Astrocyte of the spinal cord (primary cell): ENCODE measurements around the gene CACNA1H.

Experiments used
- DNase-seq: peaks from one replicate; pipeline ENCODE4 v3.0.0; 2011; ENCODE audit warnings: low read depth, low spot score
- H3K4me3 ChIP-seq: 2 replicates; pipeline ENCODE4 v1.5.1; 2011; ENCODE audit warnings: low read depth, mild to moderate bottlenecking, low read length, moderate library complexity
- in situ Hi-C: cut with HindIII; loops from 2 replicates; pipeline ENCODE4 v1.10.0; 2017; ENCODE audit warnings: low sequenced_read_pairs
- TF ChIP-seq, protein P1 (sequence below): IDR thresholded peaks from 2 replicates; pipeline ENCODE4 v1.5.1; 2012; ENCODE audit warnings: low read depth, mild to moderate bottlenecking, low read length, inconsistent platforms

Gene CACNA1H

GRCh38 chr16:1211451-1212268, 58.8 kb downstream of the CACNA1H start:
- TF ChIP-seq, protein P1, sequence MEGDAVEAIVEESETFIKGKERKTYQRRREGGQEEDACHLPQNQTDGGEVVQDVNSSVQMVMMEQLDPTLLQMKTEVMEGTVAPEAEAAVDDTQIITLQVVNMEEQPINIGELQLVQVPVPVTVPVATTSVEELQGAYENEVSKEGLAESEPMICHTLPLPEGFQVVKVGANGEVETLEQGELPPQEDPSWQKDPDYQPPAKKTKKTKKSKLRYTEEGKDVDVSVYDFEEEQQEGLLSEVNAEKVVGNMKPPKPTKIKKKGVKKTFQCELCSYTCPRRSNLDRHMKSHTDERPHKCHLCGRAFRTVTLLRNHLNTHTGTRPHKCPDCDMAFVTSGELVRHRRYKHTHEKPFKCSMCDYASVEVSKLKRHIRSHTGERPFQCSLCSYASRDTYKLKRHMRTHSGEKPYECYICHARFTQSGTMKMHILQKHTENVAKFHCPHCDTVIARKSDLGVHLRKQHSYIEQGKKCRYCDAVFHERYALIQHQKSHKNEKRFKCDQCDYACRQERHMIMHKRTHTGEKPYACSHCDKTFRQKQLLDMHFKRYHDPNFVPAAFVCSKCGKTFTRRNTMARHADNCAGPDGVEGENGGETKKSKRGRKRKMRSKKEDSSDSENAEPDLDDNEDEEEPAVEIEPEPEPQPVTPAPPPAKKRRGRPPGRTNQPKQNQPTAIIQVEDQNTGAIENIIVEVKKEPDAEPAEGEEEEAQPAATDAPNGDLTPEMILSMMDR: no peak
- in situ Hi-C loops: no loop called here
- no peak for DNase-seq
- H3K4me3 ChIP-seq: no peak overlapping the region

GRCh38 chr16:1212616-1213194, 59.8 kb downstream of the CACNA1H start:
- no peak for DNase-seq
- no peak overlapping the region for H3K4me3 ChIP-seq
- in situ Hi-C loops: no loop called here
- TF ChIP-seq, protein P1: no peak

DNA sequence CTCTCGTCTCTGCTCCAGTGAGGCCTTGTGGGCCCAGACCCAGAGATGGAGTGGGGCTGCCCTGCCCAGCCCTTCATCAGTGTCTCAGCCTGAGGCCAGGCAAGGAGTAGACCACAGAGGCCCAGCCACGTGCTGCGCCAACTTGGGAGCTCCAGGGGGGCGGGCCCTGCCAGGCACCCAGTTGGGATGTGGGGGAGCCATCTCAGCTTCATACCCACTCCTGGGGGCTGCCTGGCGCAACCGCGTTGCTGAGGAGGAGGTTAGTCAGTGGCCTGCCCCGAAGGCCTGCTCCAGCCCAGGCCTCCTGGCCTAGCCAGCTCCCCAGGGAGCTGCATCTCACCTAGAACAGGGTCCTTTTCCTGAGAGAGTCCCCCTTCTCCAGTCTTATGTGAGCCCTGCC, 60.3 kb downstream of the CACNA1H start:
- TF ChIP-seq, protein P1: no peak
- in situ Hi-C loops: no loop called here
- no peak for DNase-seq
- H3K4me3 ChIP-seq: no peak overlapping the region

DNA sequence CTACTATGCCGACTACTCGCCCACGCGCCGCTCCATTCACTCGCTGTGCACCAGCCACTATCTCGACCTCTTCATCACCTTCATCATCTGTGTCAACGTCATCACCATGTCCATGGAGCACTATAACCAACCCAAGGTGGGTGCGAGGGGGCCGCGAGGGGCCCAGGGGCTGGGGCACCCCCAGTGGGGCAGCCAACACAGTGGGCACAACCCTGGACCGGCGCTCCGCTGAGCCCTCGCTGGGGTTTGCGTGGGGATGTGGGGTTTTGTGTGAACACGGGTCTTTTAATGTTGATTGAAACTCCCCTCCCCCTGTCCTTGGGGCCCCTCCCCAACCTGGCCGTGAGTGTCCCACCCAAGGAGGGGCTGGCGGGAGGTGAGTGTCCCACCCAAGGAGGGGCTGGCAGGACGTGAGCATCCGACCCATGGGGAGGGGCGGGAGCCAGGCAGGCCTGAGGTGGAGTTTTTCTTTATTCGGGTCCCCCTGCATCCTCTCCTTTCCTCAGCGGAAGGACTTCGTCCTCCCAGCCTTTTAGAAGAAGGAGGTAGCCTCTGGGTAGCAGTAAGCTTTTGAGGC, 61.0 kb downstream of the CACNA1H start:
- TF ChIP-seq, protein P1: no peak
- DNase-seq: no peak
- in situ Hi-C loops: no loop called here
- H3K4me3 ChIP-seq: no peak overlapping the region

GRCh38 chr16:1214719-1215118, 61.8 kb downstream of the CACNA1H start:
- DNase-seq: no peak
- TF ChIP-seq, protein P1: no peak
- in situ Hi-C loops: no loop called here
- no peak overlapping the region for H3K4me3 ChIP-seq

DNA sequence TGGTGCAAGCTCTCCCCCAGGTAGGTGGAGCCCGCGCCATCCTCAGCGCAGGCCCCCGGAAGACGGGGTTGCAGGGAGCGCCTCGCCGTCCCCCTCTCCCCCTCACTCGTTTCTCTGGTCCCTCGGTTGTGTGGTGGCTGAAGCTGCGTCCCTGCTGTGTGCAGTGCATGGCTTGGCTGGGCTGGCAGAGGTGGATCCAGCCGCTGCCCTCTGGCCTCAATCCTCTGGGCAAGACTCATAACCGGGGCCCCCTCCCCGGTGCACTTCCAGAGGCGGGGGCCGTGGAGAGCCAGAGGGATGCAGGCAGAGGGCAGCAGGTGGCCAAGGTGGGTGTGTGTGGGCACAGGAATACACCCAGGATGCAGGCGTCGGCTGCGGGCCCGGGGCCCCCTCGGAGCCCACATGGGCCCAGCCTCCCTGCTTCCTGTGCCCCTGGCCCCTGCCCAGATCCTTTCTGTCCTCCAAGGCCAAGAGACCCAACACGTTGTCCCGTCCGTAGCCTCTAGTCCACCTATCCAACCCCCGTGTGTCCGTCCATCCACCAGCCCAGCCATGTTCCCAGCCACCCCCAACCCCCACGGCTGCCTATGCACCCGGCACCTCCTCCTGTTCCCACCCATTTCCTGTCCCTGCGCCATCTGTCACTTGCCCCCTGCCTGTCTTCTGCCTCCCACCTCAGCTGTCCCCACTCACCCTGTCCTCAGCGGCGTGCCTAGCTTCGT, 62.8 kb downstream of the CACNA1H start:
- TF ChIP-seq, protein P1: no peak
- H3K4me3 ChIP-seq: no peak overlapping the region

More for the DNA sequence above, 62.8 kb downstream of the CACNA1H start:
- DNase-seq: no peak
- in situ Hi-C loops: no loop called here
